Measurements from ENCODE around the gene CD4.
"Not testable (repeated sequence)": the region's sequence is repeated elsewhere in the genome, so short reads cannot be mapped to it uniquely, and the experiment has no call there.

Gene CD4

GRCh38 chr12:6866920-6867412, 77.6 kb downstream of the CD4 start:
- no peak for DNase-seq (ENCODE audit: low read depth in 1 of 2, low spot score in 1 of 2)

GRCh38 chr12:6867413-6868210, 78.3 kb downstream of the CD4 start, which contains the start of gene TPI1:
Gene TPI1 (plus strand): TSS chr12:6867531. CDS start chr12:6867567, 36 bp downstream.
- DNase-seq (ENCODE audit: low read depth in 1 of 2, low spot score in 1 of 2): peak; percentile 55 to 74

GRCh38 chr12:6868211-6869048, 79.1 kb downstream of the CD4 start:
- no peak for DNase-seq (ENCODE audit: low read depth in 1 of 2, low spot score in 1 of 2)

- peak; percentile 74 to 78 for DNase-seq (ENCODE audit: low read depth in 1 of 2, low spot score in 1 of 2)
These were observed 80.0 kb downstream of the CD4 start for GRCh38 chr12:6869049-6870021.

- not testable (repeated sequence) for DNase-seq (ENCODE audit: low read depth in 1 of 2, low spot score in 1 of 2)
These were observed 81.0 kb downstream of the CD4 start for GRCh38 chr12:6870304-6870703.
